HepG2 (cell line): Measurements from ENCODE around the gene GGT7. TPM values are rescaled to one million over a fixed set of nuclear protein-coding genes. Genes with fewer than 3 reads are reported as not detected.

ENCODE experiments used
- ATF6 ChIP-seq: sonication (generic); formaldehyde crosslinking; conservative IDR thresholded peaks from 2 replicates; pipeline ENCODE4 v1.4.0; 2020; ENCODE audit warnings: missing genetic modification reagents
- GATAD1 ChIP-seq: IDR thresholded peaks from 2 replicates; pipeline ENCODE4 v1.6.1; 2016; ENCODE audit warnings: missing genetic modification reagents, missing compliant biosample characterization
- GZF1 ChIP-seq: sonication (generic); formaldehyde crosslinking; IDR thresholded peaks from 2 replicates; pipeline ENCODE4 v1.5.1; 2020; ENCODE audit warnings: mild to moderate bottlenecking, missing genetic modification reagents
- KAT8 ChIP-seq: IDR thresholded peaks from 2 replicates; pipeline ENCODE4 v1.6.1; 2016; ENCODE audit warnings: missing genetic modification reagents, missing compliant biosample characterization
- KMT2B ChIP-seq: IDR thresholded peaks from 2 replicates; pipeline ENCODE4 v1.6.1; 2016; ENCODE audit warnings: missing genetic modification reagents, missing compliant biosample characterization
- NFE2 ChIP-seq: sonication (generic); formaldehyde crosslinking; IDR thresholded peaks from 2 replicates; pipeline ENCODE4 v1.4.0; 2020; ENCODE audit warnings: missing genetic modification reagents
- REPIN1 ChIP-seq: sonication (generic); formaldehyde crosslinking; IDR thresholded peaks from 2 replicates; pipeline ENCODE4 v1.8.0; 2022; ENCODE audit warnings: missing genetic modification reagents, low read depth, mild to moderate bottlenecking, borderline replicate concordance
- RXRA ChIP-seq: sonication (generic); formaldehyde crosslinking; IDR thresholded peaks from 2 replicates; pipeline ENCODE4 v1.5.1; 2020; ENCODE audit warnings: missing genetic modification reagents
- SMAD3 ChIP-seq: sonication (generic); formaldehyde crosslinking; IDR thresholded peaks from 2 replicates; pipeline ENCODE4 v1.4.0; 2020; ENCODE audit warnings: missing genetic modification reagents
- SNRNP70 ChIP-seq: fragments of 200-400 bp; formaldehyde crosslinking; IDR thresholded peaks from 2 replicates; pipeline ENCODE4 v1.6.1; 2017; ENCODE audit warnings: mild to moderate bottlenecking, low read depth, low read length, moderate library complexity
- TAF15 ChIP-seq: fragments of 200-400 bp; formaldehyde crosslinking; IDR thresholded peaks from one replicate; pipeline ENCODE4 v1.6.1; 2018; ENCODE audit warnings: mild to moderate bottlenecking, low read depth, low read length; ENCODE audit not compliant: poor library complexity, severe bottlenecking
- TP53 ChIP-seq: sonication (generic); formaldehyde crosslinking; conservative IDR thresholded peaks from 2 replicates; pipeline ENCODE4 v1.4.0; 2020; ENCODE audit warnings: missing genetic modification reagents
- WIZ ChIP-seq: sonication (generic); formaldehyde crosslinking; IDR thresholded peaks from 2 replicates; pipeline ENCODE4 v1.5.1; 2020; ENCODE audit warnings: mild to moderate bottlenecking, missing genetic modification reagents
- ZNF160 ChIP-seq: sonication (generic); formaldehyde crosslinking; IDR thresholded peaks from 2 replicates; pipeline ENCODE4 v1.8.0; 2022; ENCODE audit warnings: mild to moderate bottlenecking, inconsistent platforms, missing genetic modification reagents
- ZNF317 ChIP-seq: sonication (generic); formaldehyde crosslinking; IDR thresholded peaks from 2 replicates; pipeline ENCODE4 v1.5.0; 2020; ENCODE audit warnings: mild to moderate bottlenecking, missing genetic modification reagents
- ZXDC ChIP-seq: sonication (generic); formaldehyde crosslinking; IDR thresholded peaks from 2 replicates; pipeline ENCODE4 v1.5.0; 2020; ENCODE audit warnings: mild to moderate bottlenecking, missing genetic modification reagents
- polyA plus RNA-seq, 8 experiments: library from polyadenylated mRNA; depleted of rRNA in 3 of 8; stranded (reverse) in 7 of 8; unstranded in 1 of 8; fragments of >200 nt; fragmentation: Illumina TruSeq in 4 of 8; extraction: Trizol in 4 of 8; gene quantifications; 2 replicates each; pipeline versions ENCODE4 v1.2.1 to v1.2.3, GENCODE V29; 2011 to 2016; ENCODE audit warnings: low read depth in 4 of 8, missing spikeins in 1 of 8, mixed read lengths in 1 of 8; ENCODE audit not compliant: insufficient read depth in 1 of 8
- total RNA-seq, 5 experiments: library from RNA; depleted of rRNA; stranded (reverse); fragments of >200 nt; fragmentation: Illumina TruSeq; extraction: Trizol; gene quantifications; 2 replicates each; pipeline ENCODE4 v1.2.3, GENCODE V29; 2016; ENCODE audit warnings: low read depth in 1 of 5
- TF ChIP-seq, protein P1 (sequence below): sonication (generic); formaldehyde crosslinking; IDR thresholded peaks from 2 replicates; pipeline ENCODE4 v1.4.0; 2020; ENCODE audit warnings: missing genetic modification reagents, borderline replicate concordance
- TF ChIP-seq, protein P2 (sequence below): sonication (generic); formaldehyde crosslinking; IDR thresholded peaks from 2 replicates; pipeline ENCODE4 v1.4.0; 2020; ENCODE audit warnings: mild to moderate bottlenecking, missing genetic modification reagents

The GGT7 gene
- total and polyA plus RNA-seq, 2 of the 13 experiments (the other 11 are each of a cell fraction or from before 2014, with no cell fraction given): 6.6 to 23.0 TPM

DNA sequence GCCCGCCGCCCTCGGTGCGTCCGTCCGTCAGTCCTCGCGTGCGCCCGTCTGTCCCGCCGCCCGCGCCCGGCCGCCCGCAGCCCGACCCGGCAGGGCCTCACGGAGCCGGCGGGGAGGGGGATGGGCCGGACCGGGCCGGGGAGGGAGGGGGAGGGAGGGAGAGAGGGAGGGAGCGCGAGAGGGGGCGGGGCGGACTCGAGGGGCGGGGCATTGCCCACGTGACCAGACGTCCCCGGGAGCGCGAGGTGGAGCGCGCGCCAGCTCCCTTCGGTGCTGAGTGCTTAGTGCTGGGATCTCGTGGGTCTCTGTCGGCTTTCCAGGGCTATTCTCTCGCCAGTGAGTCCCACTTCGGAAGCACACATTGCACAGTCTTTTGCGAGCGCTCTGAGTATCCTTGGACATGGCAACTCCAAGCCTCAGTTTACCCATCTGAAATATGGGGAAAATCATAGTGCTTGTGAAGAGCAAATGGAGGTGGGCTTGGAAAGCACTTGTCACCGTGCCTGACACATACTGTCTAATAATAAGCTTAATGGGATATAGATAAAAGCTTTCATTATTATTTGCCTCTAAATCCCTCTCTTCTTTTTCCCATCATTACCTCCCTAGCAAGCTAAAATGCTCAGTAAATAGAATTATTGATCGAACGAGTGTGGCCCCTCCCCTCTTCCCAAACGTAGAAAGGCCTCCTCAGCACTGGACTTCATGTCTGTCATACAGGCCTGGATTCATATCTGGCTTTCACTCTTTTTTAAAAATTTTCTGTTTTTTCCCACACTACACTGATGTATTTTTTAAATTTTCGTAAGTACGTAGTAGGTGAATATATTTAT, 46.9 kb downstream of the GGT7 start, which contains the start of gene NCOA6 (continued):
- TF ChIP-seq GATAD1 (peak; percentile 45), GZF1 (CRISPR knock-in tag) (no peak), REPIN1 (0 out of 2 replicates have a peak, but pooled peaks have one; percentile 15), ZXDC (CRISPR knock-in tag) (no peak), RXRA (0 out of 2 replicates have a peak, but pooled peaks have one; percentile 41), TAF15 (no peak), SMAD3 (CRISPR knock-in tag) (0 out of 2 replicates have a peak, but pooled peaks have one; percentile 51), WIZ (CRISPR knock-in tag) (0 out of 2 replicates have a peak, but pooled peaks have one; percentile 16), ZNF160 (peak; percentile 57; the same call in 1 of the 2 replicates), KAT8 (CRISPR knock-in tag) (peak; percentile 64), NFE2 (no peak), SNRNP70 (no peak), KMT2B (CRISPR knock-in tag) (peak; percentile 54), ATF6 (CRISPR knock-in tag) (no peak; the same call in 1 of the 2 replicates), ZNF317 (CRISPR knock-in tag) (peak; percentile 22; the same call in 1 of the 2 replicates), TP53 (no peak)
- TF ChIP-seq, protein P1, sequence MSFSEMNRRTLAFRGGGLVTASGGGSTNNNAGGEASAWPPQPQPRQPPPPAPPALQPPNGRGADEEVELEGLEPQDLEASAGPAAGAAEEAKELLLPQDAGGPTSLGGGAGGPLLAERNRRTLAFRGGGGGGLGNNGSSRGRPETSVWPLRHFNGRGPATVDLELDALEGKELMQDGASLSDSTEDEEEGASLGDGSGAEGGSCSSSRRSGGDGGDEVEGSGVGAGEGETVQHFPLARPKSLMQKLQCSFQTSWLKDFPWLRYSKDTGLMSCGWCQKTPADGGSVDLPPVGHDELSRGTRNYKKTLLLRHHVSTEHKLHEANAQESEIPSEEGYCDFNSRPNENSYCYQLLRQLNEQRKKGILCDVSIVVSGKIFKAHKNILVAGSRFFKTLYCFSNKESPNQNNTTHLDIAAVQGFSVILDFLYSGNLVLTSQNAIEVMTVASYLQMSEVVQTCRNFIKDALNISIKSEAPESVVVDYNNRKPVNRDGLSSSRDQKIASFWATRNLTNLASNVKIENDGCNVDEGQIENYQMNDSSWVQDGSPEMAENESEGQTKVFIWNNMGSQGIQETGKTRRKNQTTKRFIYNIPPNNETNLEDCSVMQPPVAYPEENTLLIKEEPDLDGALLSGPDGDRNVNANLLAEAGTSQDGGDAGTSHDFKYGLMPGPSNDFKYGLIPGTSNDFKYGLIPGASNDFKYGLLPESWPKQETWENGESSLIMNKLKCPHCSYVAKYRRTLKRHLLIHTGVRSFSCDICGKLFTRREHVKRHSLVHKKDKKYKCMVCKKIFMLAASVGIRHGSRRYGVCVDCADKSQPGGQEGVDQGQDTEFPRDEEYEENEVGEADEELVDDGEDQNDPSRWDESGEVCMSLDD (CRISPR knock-in tag): no peak
- TF ChIP-seq, protein P2, sequence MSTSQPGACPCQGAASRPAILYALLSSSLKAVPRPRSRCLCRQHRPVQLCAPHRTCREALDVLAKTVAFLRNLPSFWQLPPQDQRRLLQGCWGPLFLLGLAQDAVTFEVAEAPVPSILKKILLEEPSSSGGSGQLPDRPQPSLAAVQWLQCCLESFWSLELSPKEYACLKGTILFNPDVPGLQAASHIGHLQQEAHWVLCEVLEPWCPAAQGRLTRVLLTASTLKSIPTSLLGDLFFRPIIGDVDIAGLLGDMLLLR (CRISPR knock-in tag): no peak
